Smooth muscle cell of the brain vasculature (primary cell): Measurements from ENCODE around the gene SEMA5B.

ENCODE experiments used
- DNase-seq: peaks from one replicate; pipeline ENCODE4 v3.0.0-alpha.2; 2012; ENCODE audit warnings: low read depth, low spot score

SEMA5B gene

DNA sequence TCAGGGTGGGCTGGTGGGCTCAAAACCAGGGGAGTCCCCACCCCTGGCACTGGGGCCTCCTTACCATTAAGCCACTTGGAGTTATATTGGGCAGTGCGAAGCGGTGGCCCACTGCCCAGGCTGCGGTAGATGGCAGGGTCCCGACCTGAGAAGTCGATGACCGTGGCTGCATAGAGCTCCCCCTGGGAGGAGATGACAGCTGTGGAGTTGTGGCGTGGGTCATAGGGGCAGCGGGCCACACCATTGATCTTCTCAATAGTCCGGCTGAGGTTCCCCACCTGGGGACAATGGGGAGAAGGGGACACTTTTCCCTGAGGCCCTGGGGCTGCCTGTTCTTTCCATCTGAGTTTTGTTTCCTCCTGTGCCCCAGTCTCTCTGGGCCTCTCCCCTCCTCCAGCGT, 99.8 kb downstream of the SEMA5B start:
- no peak for DNase-seq

DNA sequence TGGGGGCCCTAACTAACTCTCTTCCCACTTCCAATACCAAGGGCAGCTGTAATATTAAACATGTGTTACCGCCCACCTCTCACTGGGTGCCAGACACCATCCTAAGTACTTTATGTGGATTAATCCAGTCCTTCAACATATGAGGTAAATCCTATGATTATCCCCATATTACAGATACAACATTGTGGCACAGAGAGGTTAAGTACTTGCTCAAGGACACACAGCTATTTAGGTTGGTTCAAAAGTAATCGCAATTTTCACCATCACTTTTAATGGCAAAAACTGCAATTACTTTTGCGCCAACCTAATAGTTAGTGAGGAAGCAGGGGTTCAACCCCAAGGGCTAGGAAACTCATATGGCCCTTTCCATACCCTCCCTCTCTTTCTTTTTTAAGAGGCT, 100.8 kb downstream of the SEMA5B start:
- no peak for DNase-seq

GRCh38 chr3:122926322-122926721, 101.2 kb downstream of the SEMA5B start:
- DNase-seq = no peak

- no peak for DNase-seq
Observed at GRCh38 chr3:122925756-122926155, 101.8 kb downstream of the SEMA5B start.

GRCh38 chr3:122924056-122924455, 103.5 kb downstream of the SEMA5B start:
- DNase-seq = no peak

- DNase-seq = no peak
Observed at GRCh38 chr3:122923611-122924010, 104.0 kb downstream of the SEMA5B start.

- DNase-seq = no peak
Observed at GRCh38 chr3:122921791-122922651, 105.5 kb downstream of the SEMA5B start.

DNA sequence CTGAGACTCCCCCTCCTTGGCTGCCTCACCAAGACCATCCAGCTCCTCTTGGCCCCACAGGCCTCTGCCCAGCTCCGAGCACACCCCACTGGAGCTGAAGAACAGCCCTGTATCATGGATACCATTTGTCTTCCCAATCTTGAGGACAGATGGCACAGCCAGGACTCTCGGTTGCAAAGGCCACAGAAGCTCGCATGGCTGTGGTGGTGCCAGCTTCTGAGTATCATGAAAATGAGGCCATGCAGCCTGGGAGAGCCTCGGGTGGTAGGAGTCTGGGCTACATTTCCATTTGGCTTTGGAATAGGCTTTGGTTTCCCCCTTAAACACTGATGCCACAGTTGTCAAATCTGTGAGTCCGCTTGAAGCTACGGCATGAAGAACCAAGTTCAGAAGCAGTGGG, 106.6 kb downstream of the SEMA5B start:
- no peak for DNase-seq

- no peak for DNase-seq
Observed at GRCh38 chr3:122919291-122919610, 108.3 kb downstream of the SEMA5B start.

GRCh38 chr3:122918576-122919290, 108.8 kb downstream of the SEMA5B start:
- no peak for DNase-seq

DNA sequence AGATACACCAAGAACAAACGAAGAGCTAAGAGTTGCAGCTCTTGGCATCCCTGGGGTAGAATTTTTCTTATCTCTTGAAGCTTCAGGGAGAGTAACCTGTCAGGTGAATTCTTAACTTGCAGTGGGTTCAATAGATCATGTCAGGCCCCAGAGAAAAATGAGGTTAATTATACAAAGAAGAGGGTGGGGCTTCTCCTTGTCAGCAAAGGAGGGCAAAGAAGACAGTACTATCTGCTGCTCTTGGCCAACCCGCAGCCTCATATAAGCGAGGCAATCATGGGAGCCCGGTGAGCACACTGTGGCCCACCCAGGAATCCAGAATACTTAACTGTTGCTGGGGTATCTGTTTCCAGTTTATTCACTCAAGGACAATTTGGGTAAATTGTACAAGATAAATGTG, 110.2 kb downstream of the SEMA5B start:
- no peak for DNase-seq

DNA sequence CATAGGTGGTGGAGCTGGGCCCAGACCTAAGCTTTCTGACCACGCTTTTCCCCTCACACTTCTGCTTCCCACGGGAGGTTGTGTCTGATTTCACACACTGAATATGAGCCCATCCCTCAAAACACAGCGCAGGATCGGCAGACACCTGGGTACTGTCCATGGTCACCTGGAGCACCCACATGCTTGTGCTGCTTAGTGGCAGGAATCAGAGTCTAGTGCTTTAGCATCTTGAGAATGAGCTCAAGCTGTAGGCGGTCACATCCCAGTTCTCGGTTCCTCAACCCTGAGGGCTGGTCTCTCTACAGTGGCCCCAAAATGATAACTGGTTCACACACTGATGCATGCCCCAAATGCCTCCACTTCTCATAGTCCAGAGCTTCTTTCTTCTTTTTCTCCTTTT, 111.0 kb downstream of the SEMA5B start:
- no peak for DNase-seq

DNA sequence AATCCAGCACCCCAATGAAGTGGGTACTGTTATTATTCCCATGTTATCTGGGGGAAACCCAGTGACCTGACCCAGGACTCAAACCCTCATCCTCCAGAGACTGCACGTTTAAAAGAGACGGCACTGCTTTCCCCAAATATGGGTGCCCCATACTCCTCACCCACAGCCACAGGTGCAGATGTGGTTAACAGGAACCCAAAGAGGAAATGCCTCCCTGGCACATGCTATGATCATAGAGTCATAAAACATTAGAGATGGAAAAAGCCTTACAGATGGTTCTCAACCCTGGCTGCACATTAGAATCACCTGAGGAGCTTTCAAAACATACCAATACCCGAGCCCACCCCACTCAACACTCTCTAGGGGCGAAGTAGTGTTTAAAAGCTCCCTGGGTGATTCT, 111.5 kb downstream of the SEMA5B start:
- no peak for DNase-seq

GRCh38 chr3:122915300-122916055, 112.1 kb downstream of the SEMA5B start:
- DNase-seq = no peak

- DNase-seq = no peak
Observed at GRCh38 chr3:122913539-122914100, 113.9 kb downstream of the SEMA5B start.

- DNase-seq = no peak
Observed at GRCh38 chr3:122912772-122913538, 114.6 kb downstream of the SEMA5B start.

GRCh38 chr3:122911901-122912300, 115.7 kb downstream of the SEMA5B start:
- DNase-seq = no peak

DNA sequence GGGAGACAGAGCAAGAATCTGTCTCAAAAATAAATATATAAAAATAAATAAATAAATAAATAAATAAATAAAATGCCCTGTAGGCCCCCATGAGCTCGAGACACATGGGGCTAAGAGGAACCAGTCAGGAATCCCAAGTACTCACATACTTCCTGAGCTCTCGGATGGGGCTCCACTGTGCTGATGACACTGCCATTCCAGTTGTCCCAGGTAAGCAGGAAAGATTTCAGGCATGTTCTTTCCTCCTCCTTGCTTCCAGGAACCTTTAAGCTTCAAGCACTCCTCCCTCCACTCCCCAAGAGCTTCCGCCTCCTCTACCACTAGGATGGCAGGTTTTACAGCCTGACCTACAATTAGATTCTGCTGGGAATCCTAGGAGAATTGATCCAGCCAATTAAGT, 119.3 kb downstream of the SEMA5B start:
- DNase-seq = no peak

GRCh38 chr3:122907471-122907870, 120.1 kb downstream of the SEMA5B start:
- no peak for DNase-seq

DNA sequence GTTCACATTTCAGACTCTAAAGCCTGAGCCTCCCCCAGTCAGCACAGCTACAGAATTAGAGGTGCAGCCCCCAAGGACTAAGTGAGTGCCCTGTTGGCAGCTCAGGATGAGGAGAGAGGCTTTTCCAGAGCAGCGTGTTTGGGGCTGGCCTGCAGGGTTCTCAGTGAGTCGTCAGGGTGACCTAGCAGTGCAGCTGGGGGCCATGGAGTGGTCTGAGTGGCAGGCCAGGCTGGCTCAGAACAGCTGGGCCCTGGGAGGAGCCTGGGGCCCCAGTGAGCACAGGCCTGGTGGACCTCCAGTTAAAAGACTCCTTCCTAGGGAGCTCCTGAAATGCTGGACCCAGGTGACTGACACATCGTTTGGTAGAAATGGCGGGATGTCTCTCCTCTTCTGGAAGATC, 124.4 kb downstream of the SEMA5B start:
- no peak for DNase-seq

DNA sequence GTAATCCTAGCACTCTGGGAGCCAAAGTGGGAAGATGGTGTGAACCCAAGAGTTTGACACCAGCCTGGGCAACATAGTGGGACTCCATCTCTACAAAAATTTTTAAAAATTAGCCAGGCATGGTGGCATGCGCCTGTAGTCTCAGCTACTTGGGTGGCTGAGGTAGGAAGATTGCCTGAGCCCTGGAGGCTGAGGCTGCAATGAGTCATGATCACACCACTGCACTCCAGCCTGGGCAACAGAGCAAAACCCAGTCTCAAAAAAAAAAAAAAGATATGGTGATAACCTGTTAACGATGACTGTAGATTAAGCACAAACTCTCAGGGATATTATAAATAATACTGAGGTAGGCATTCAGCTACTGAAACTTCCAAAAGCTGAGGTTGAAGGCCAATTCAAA, 125.2 kb downstream of the SEMA5B start:
- DNase-seq = no peak
